Right atrium auricular region (tissue), 2 donors: ENCODE measurements around the gene MGAT1. TPM values are rescaled to one million over a fixed set of nuclear protein-coding genes. Genes with fewer than 3 reads are reported as not detected.

ENCODE experiments used
- DNase-seq: peaks from one replicate; pipeline ENCODE4 v3.0.0-alpha.2; 2019; ENCODE audit warnings: low spot score
- H3K27ac ChIP-seq, 2 donors: fragments of 200-600 bp; sonication (generic); 1 replicate in 1 of 2; 2 replicates in 1 of 2; pipeline ENCODE4 v1.5.1; 2016 to 2019
- H3K27me3 ChIP-seq, 2 donors: fragments of 200-600 bp; sonication (generic); one replicate each; pipeline versions ENCODE4 v1.5.1 to v1.6.0; 2017 to 2019
- H3K36me3 ChIP-seq: fragments of 200-600 bp; sonication (generic); one replicate; pipeline ENCODE4 v1.5.1; 2016
- H3K4me1 ChIP-seq, 2 donors: fragments of 200-600 bp; sonication (generic); one replicate each; pipeline versions ENCODE4 v1.5.1 to v1.6.0; 2017 to 2019
- H3K4me3 ChIP-seq, 2 donors: fragments of 200-600 bp; sonication (generic); 1 replicate in 1 of 2; 2 replicates in 1 of 2; pipeline ENCODE4 v1.5.1; 2017 to 2019; ENCODE audit warnings: mild to moderate bottlenecking in 1 of 2, moderate library complexity in 1 of 2
- H3K9me3 ChIP-seq, 2 donors: fragments of 200-600 bp; sonication (generic); one replicate each; pipeline ENCODE4 v1.5.1; 2019
- total RNA-seq, 2 donors: library from RNA; depleted of rRNA; stranded (reverse); fragments of >200 nt; gene quantifications; one replicate each; pipeline ENCODE4 v1.1.0, GENCODE V29; 2016
- TF ChIP-seq, protein P1 (sequence below), 2 donors: fragments of 200-600 bp; sonication (generic); IDR thresholded peaks; one replicate each; pipeline ENCODE4 v1.5.1; 2019; ENCODE audit warnings: antibody characterized with exemption in 2 of 2

The MGAT1 gene
- total RNA-seq, 2 donors from 2014 or later = 84.1 to 130 TPM

DNA sequence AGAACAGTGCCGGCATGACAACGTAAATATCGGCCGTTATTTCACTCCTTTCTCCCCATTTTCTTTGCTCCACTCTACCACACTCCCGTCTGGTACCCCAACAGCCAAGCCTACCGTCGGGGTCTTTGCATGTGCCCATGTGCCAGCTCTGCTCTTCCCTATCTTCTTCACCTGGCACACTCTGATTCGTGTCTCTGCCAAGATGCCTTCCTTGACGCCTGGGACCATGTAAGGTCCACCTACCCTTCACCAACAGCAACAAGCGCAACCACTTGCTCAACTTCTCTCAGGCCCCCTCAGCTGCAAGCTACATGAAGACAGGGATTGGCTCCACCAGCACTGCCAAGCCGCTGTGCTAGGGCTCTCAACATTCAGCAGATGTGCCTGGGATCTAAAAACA is 4.4 kb downstream of the MGAT1 start:
- Histone ChIP-seq H3K27me3 (no peaks in the 10 kb centered on the region), H3K4me1 (peaks cover 0 to 67% of the 10 kb centered on the region in 2 donors), H3K36me3 (no peaks in the 10 kb centered on the region), H3K27ac (peak overlapping the region in 1 of 2 donors; percentile 2), H3K4me3 (no peak overlapping the region), H3K9me3 (no peaks in the 10 kb centered on the region)
- DNase-seq = no peak
- TF ChIP-seq, protein P1, sequence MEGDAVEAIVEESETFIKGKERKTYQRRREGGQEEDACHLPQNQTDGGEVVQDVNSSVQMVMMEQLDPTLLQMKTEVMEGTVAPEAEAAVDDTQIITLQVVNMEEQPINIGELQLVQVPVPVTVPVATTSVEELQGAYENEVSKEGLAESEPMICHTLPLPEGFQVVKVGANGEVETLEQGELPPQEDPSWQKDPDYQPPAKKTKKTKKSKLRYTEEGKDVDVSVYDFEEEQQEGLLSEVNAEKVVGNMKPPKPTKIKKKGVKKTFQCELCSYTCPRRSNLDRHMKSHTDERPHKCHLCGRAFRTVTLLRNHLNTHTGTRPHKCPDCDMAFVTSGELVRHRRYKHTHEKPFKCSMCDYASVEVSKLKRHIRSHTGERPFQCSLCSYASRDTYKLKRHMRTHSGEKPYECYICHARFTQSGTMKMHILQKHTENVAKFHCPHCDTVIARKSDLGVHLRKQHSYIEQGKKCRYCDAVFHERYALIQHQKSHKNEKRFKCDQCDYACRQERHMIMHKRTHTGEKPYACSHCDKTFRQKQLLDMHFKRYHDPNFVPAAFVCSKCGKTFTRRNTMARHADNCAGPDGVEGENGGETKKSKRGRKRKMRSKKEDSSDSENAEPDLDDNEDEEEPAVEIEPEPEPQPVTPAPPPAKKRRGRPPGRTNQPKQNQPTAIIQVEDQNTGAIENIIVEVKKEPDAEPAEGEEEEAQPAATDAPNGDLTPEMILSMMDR (IDR thresholded peaks at IDR 0.05) = no peak

DNA sequence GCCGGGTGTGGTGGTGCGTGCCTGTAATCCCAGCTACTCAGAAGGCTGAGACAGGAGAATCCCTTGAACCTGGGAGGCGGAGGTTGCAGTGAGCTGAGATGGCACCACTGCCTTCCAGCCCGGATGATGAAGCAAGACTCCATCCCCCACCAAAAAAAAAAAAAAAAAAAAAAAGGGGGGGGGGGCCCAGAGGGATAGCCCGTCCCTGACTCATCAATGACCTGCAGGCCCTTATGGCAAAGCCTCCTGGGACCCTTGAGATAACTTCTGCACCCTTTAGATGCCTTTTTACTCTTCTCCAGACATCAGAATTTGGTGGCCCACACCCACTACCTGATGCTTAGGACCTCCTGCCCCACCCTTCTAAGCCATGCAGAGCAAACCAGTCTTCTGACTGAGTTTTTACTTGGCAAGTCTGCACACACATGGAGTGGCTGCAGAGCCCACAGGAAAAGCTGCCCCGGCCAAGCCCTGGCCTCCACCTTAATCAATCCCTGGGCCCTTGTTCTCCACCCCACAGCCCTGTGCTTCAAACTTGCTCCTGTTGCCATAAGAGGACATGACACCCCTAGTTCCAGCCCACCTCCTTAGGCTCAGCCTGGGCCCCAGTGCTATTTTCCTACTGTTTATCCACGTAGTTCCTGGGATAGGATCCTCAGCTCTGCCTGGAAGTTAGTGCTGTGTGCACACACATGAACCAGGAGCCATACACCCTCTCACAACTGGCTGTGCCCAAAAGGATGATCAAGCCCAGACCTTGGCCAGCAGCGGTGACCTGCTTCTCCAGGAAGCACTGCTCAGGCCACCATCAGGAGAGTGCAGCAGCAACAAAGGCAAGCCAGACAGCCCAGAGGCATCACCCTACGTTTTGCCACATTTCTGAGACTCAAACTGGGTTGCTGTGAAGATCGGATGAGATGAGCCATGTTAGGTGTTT is 5.1 kb downstream of the MGAT1 start:
- TF ChIP-seq, protein P1 (IDR thresholded peaks at IDR 0.05) = no peak
- Histone ChIP-seq H3K27ac (peak overlapping the region in 1 of 2 donors; percentile 2), H3K9me3 (no peaks in the 10 kb centered on the region), H3K36me3 (peaks cover 3% of the 10 kb centered on the region), H3K4me3 (no peak overlapping the region), H3K4me1 (peaks cover 0 to 70% of the 10 kb centered on the region in 2 donors), H3K27me3 (no peaks in the 10 kb centered on the region)
- no peak for DNase-seq

DNA sequence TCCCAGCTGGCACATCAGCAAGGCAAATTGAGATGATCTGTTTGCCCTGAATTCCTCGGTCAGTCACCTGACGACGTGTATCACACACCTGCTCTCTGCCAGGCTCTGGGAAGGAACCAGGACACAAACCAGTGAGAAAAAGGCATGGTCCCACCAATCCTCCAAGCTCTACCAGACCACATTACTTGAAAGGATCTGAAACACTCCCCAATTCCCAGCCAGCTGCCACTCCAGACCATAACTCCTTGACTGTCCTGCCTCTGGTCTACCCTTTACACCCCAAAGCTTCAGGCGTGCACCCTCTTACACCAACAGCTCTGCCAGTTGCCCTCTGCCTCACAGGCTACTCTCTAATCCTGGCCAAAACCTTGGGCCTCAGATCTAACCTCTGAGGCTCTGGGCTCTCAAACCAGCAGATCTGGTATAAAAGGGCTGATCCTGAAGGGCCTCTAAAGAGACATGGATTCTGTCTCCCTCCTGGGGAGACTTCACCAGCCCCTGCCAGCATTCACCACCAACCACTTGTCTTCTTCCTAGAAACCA is 6.8 kb downstream of the MGAT1 start:
- Histone ChIP-seq H3K4me3 (no peak overlapping the region), H3K4me1 (peaks cover 0 to 69% of the 10 kb centered on the region in 2 donors), H3K36me3 (peaks cover 20% of the 10 kb centered on the region), H3K27me3 (no peaks in the 10 kb centered on the region), H3K9me3 (no peaks in the 10 kb centered on the region), H3K27ac (no peak overlapping the region)
- TF ChIP-seq, protein P1 (IDR thresholded peaks at IDR 0.05) = no peak
- no peak for DNase-seq

DNA sequence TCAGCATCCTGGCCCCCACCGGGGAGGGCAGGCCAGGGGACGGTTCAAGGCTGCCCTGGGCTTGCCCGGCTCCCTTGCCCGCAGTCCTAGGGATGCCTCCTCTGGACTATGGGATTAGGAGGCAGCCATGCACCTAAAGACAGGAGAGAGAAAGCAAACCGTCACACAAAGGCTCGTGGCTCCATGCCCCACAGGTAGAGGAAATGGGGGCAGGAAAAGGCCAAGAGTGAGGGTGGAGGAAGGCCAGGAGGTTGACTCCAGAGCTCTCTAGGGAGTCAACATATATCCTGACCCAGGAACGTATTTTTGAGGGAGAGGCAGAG is 9.7 kb downstream of the MGAT1 start:
- Histone ChIP-seq H3K27ac (no peak overlapping the region), H3K27me3 (no peaks in the 10 kb centered on the region), H3K4me1 (peaks cover 0 to 51% of the 10 kb centered on the region in 2 donors), H3K4me3 (no peak overlapping the region), H3K36me3 (peaks cover 36% of the 10 kb centered on the region), H3K9me3 (no peaks in the 10 kb centered on the region)
- no peak for DNase-seq
- TF ChIP-seq, protein P1 (IDR thresholded peaks at IDR 0.05) = no peak

DNA sequence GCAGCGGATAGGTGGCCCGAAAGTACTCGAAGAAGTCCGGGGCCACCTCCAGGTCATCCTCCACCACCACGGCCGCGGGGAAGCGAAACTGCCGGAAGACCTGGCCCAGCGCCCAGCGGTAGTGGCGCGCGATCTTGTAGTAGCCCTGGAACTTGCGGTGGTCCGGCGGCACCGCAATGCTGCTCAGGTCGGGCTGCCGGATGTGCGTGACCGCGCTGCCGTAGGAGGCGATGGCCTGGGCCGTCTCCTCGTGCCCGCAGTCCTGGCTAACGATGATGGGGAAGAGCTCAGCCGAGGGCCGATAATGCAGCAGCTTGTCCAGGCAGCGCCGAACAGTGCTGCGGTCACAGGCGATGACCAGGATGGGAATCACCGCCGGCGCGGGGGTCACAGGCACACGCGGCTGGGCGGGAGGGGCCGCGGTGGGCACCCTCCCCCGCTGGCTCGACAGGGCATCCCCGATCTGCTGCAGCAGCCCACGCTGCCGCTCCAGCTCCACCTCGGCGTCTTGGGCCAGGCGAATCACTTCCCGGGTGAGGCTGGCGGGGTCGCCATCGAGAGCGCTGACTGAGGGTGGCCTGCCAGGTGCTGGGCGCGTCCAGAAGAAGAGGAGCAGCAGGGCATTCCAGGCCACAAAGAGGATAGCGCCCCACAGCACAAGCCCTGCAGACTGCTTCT is 10.2 kb downstream of the MGAT1 start:
- TF ChIP-seq, protein P1 (IDR thresholded peaks at IDR 0.05) = no peak
- Histone ChIP-seq H3K4me3 (no peak overlapping the region), H3K9me3 (no peaks in the 10 kb centered on the region), H3K36me3 (peaks cover 36% of the 10 kb centered on the region), H3K27ac (no peak overlapping the region), H3K27me3 (no peaks in the 10 kb centered on the region), H3K4me1 (peaks cover 0 to 51% of the 10 kb centered on the region in 2 donors)
- DNase-seq = no peak
